GM21529 (cell line): Measurements from ENCODE around the gene ALG9.
"Not testable (repeated sequence)": the region's sequence is repeated elsewhere in the genome, so short reads cannot be mapped to it uniquely, and the experiment has no call there.

Experiments used
- ATAC-seq: cut with Tn5 transposase; IDR thresholded peaks from one replicate; pipeline ENCODE4 v1.9.1; 2021; ENCODE audit not compliant: unreplicated experiment

Gene ALG9

DNA sequence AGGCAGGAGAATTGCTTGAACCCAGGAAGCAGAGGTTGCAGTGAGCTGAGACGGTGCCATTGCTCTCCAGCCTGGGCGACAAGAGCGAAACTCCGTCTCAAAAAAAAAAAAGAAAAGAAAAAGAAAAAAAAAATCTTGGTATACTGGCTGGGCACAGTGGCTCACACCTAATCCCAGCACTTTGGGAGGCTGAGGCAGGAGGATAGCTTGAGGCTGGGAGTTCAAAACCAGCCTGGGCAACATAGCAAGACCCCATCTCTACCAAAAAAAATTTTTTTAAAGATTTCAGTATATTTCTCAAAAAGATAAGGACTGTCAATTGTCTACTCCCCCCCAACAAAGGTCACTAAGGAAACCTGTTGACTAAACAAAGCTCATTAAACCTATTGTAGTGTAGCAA lies 13.7 kb upstream of the ALG9 start:
- ATAC-seq: not testable (repeated sequence)

DNA sequence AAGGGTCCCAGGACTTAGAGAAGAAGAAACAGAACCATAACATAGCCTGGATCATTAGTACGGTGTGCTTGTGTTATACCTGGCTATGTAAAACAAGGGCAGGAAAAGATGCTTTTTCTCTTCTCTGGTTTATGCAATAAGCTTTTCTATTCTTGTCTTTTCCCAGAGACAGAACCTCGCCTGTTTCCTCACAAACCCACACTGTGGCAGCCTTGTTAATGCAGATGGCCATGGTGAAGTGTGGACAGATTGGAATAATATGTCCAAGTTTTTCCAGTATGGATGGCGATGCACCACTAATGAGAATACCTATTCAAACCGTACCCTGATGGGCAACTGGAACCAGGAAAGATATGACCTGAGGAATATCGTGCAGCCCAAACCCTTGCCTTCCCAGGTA lies 10.8 kb upstream of the ALG9 start:
- no peak for ATAC-seq

DNA sequence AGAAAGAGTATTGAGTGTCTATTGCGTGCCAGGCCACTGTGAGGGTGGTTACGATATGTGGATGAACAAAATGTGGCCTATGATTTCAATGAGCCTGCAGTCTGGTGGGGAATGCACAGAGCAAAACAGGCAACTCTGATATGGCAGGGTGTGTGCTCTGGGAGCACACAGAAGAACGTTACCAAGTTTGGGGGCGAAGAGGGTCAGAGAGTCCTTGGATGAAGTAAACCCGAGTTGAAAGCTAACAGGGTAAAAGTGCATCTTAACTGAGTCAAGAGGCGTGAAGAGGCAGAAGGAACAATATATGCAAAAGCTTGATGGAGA lies 8.2 kb upstream of the ALG9 start:
- ATAC-seq: peak; percentile 1

DNA sequence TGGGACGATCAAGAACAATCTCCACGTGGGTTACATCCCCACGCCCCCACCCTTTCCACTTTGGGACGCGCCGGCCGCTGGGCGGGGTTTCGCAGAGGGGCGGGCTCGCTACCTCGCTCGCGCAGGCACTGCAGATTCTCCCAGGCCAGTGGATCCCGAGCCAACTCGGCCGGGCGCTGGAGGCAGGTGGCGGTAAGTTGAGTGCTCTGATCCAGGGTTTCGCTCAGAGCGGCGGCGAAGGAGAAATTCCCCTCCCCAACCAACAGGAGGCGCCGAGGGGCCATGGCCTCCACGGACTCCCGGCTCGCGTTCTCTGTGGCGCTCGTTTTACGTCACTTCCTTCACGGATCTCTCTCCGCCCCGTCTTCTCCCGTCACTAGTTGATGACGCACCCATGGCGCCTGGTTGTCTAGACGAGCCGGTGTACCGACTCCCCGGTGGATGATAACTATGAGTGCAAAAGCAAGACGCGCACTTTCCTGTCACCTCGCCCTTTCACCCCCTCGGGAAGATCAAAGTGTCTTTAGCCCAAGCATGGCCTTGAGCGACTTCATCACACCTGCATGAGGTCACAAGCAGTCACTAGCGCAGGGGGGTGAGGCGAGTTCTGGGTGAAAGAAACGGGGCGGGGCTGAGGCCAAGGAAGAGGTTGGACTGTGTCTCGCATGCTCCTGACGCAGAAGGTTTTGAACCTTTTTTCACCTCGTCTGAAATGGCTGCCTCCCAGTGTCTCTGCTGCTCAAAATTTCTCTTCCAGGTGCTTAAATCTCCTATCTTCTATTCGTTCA lies 7.7 kb upstream of the ALG9 start, which contains the start of the genes CFAP68 and FDXACB1:
CFAP68 (plus strand) TSS at position 693 of the 788 bp plus-strand sequence; CDS start at position 713, 20 bp downstream.
FDXACB1 (minus strand) TSS at position 317 of the 788 bp plus-strand sequence; CDS start at position 284, 33 bp downstream.
- ATAC-seq: peak; percentile 90

DNA sequence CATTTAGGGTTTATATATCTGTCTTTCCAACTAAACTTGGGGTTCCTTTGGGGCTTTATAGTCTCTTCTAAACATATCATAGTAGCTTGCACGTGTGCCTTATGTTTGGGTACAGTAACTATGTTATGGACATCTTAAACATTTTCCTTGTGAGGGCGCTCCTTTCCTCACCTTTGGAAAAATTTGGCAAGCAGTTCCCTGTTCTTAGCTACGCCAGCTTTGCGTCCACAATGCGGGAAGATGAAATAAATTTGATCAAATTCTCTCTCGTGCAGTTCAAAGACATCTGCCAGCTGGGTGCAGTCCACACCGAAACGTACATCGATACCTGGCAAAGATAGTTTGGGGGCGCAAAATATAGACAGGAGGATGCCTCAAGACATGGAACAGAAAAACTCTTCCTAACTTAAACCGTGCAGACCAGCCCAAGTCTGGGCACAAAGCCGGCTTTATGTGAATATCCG lies 7.0 kb upstream of the ALG9 start:
- peak; percentile 12 for ATAC-seq

DNA sequence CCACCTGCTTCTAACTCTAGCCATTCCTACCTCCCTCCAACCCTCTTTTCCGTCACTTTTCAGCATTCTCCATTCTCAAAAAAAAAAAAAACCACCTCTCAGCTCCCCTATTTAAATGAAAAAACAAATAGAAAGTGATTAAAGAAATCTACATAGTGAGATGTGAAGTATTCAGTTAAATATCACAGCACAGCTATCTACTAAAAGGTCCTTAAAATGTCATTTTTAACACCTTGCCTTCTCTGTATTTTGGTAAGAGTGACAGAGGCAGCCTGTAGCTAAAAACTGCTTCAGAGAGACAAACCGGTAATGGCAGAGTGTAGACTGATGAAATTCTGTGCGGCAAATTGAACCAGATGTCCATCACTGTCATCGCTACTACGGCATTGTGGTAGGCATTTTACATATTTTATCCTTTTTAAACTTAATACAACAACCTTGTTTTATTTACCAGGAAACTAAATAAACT lies 346 bp upstream of the ALG9 start:
- no peak for ATAC-seq

DNA sequence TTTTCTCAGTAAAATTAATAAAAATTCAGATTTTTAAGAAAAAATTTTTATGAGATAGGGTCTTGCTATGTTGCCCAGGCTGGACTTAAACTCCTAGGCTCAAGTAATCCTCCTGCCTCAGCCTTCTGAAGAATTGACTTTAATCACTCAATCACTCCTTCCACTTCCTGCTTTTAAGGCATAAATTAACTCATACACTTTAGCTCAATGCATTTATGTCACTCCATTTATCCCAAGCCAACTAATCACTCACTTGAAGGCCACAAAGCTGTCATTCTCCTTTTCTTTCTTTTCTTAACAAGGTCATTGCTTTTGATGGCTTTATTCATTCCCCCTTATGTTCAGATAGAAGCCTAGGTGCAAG lies 877 bp downstream of the ALG9 start:
- peak; percentile 12 for ATAC-seq

DNA sequence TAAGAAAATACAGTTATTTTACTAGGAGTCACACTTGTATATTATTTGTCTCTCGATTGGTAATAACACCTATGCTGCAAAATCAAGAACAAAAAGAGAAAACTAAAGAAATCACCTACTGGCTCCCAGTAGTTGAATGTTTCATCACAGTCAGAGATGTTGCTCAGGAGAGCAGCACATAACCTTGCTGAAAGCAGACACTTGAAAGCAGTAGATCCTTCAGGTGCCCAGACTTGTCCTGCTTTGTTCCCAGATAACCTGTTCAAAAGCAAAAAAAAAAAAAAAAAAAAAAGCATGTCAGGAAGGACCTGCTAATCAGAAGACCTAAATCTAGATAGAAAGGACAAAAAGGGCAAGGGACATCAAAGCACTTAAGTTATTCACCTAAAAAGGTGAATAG lies 1.3 kb downstream of the ALG9 start:
- no peak for ATAC-seq

DNA sequence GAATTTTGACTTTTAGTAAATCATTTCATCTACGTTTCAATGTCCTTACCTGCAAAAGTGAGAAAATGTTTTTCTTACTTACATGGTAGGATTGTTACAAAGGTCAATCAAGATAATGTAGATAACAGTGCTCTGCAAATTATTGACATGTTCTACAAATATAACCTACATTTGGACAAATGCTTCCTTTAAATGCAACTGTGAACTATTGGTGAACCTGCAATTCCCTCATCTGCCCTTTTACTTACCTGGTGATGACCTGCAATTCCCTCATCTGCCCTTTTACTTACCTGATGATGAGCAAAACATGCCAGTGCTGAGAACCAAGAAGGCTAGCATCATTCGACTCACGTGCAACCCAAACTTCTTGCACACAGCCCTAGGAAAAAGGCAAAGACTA lies 11.1 kb downstream of the ALG9 start:
- no peak for ATAC-seq

DNA sequence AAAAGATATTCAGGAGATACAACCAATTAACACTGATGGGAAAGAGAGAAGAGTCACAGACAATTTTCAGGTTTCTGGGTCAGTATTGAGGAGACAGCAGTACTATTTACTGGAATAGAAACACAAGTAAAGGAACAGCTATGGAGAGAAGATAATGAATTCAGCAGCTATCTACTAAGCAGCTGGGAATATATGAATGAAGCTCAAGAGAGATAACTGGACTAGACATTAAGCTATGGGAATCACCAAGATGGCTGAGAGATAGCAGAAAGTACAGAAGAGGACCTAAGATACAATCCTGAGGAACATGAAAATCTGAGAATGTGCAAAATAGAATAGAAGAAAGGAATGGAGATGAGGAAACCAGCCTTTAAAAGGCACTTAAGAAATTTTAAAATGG lies 15.9 kb downstream of the ALG9 start:
- ATAC-seq: no peak

DNA sequence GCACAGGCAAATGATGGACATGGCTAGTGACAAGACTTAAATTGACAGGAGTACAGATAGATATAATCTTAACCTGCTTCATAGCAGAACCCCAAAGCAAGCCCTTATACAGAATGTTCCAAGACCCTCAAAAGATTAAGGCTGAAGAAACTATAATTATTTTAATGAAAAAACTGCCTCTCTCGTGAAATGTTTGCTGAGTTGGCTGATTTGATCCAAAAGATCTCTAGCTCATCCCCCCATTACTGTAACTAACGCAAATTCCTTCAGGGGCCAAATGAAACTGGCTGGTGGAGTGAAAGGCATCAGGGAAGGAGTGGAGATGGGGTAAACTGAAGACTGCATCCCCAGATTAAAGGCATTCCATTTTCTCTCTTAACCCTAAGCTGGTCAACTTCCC lies 19.3 kb downstream of the ALG9 start:
- ATAC-seq: no peak

DNA sequence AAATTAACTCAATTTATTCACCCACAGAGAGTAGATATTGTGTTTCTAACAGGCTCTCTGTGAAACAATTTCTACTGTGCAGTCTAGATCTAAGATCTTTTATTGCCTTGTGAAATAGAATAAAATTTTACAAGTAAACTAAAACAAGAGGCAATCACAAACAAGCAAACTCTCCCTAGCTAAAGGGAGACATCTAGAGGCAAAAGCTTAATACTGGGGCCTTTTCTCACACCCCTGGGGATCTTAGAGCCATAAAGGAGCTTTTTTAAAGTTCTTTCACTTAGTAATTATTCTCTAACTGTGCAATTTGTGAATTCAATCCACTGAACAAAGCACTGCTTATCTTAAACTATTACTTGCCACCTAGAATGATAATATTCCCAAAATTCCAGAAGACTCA lies 19.7 kb downstream of the ALG9 start:
- ATAC-seq: no peak

DNA sequence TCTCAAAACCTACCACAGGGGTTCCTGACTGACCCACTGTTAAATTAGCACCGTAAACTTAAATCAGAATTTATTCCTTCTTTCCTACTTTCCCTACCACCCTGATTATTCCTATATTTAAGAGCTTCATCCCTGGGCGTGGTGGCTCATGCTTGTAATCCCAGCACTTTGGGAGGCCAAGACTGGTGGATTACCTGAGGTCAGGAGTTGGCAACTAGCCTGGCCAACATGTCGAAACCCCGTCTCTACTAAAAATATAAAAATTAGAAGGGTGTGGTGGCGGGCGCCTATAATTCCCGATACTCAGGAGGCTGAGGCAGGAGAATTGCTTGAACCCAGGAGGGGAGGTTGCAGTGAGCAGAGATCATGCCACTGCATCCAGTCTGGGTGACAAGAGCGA lies 20.3 kb downstream of the ALG9 start:
- ATAC-seq: no peak

DNA sequence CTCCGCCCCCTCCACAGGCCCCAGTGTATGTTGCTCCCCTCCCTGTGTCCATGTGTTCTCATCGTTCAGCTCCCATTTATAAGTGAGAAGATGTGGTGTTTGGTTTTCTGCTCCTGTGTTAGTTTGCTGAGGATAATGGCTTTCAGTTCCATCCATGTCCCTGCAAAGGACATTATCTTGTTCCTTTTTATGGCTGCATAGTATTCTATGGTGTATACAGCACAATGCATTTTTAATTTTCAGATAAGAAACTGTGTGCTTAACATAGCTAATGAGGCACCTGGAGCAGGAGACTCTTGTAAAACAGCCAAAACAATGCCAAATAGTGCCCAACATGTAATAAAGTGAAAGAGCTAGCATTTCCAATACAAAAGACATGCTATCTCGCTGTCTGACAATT lies 21.8 kb downstream of the ALG9 start:
- ATAC-seq: no peak

DNA sequence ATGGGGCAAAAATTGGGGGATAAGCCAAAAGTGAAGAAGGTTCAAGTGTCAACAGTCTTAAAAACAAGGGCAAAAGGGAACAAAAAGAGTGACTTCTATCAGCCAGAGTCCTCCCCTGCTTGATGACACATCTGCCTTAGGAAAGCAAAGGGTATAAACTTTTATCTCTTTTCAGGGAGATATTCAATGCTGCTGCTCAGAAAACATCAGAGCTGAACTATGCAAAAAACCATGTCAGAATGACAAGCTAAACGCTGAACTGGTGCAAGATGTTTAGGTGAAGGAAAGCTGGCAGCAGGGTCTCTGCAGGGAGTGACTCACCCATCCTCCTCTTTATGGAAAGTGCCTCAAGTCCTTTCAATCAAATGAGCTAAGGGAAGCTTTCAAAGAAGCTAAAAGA lies 24.7 kb downstream of the ALG9 start:
- no peak for ATAC-seq

DNA sequence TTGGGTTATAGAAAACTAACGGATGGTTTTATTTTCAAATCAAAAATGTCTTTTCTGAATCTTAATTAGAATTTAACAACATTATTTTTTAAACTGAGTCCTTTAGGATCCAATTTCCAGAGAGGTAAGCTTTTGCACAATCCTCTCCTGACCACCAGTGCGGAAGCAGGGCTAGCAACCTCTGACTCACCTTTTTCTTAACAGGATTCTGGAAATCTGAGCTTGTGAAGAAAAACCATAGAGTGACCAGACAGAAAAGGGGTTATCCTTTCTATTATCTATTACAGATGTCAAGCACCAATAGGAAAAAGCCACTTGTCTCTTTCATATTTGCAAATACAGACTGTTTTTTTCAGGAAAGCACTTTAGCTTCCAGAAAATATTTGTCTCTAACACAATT lies 25.3 kb downstream of the ALG9 start:
- no peak for ATAC-seq

DNA sequence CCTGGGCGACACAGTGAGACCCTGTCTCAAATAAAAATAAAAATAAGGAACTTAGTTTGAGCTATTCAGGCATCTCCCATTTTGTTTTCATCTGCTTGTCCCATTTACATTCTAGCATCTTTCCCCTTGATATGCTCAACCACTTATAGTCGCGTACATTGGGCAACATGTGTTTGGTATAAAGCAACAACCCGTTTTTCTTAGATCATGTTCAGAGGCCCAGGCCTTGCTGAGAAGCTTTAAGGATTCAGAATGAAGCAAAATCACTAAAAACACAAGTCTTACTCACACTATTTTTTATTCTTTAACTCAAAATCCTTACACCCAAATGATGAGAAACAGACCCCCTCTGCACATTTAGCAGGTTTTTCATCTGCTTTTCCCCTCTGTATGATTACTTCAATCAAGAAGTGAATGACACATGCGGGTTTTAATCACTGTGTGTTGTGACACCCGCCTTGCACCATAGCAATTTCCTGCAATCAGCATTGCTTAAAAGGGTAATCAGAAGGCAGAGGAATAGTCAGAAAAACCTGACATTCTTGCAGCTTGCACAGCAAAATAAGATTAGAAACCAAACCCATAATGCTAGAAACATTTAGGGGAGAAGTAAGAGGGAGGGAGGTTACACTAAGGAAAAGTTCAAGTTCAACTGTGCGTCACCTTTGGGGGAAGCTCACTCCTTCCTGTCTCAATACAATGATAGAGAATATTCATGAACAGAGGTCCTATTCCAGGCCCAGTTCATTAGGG lies 25.9 kb downstream of the ALG9 start:
- no peak for ATAC-seq

DNA sequence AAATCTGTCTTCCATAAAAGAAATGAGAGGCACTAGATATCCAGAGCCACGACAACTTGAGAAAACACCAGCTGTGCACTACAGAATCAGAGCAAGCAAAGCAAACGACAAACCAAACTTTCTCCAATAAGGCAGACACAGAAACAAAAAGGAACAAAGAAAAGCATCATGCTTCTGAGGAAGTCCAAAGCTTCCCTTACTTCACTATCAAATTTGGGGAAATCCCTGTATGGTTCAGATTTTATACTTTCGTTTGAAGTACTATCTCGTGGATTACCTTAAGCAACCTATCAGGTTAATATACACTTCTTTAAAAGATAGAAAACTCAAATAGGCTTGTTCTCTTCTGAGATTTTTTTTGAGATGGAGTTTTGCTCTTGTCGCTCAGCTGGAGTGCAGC lies 27.7 kb downstream of the ALG9 start:
- ATAC-seq: no peak

DNA sequence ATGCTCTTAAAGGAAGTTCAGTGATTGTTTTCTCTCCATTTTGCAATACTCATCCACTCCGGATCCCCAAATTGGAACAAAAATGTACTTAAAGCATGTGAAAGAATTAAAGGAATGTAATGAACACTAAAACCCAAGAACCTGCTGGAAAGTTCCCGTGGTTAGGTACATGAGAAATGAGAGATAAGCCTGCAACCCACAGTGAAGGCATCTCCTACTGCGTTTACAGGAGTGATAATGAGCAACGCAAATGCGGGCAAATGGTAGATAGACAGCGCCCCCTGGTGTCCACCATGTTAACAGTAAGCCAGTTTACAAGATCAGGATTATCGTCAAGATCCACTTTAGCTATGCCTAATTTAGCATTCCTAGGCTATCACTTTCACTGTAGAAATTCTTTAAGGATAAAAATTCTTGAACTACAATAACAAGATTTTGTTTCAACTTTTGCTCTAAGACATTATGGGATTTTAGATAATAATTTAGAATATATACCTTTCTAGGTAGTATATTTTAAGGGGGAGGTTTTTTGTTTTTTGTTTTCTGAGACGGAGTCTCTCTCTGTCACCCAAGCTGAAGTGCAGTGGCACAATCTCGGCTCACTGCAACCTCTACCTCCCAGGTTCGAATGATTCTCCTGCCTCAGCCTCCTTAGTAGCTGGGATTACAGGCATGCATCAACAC lies 29.9 kb downstream of the ALG9 start:
- peak; percentile 69 for ATAC-seq

DNA sequence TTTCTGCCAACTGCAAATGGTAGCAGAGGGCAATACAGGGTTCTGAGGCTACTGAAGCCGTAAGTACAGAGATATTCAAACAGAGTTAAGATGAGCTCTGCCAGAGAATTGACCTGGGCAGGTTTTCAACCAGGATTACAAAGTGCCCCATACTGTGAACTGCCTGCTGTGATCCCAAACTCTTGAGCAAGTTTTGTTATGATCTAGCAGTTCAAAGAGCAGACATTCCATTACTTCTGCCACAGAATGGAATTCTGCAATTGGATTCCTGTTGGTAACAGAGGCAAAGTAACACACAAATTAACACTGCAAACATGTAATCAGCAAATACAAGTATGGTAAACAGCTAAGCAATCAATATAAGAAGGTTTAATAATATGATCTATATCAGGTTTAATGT lies 31.2 kb downstream of the ALG9 start:
- no peak for ATAC-seq

DNA sequence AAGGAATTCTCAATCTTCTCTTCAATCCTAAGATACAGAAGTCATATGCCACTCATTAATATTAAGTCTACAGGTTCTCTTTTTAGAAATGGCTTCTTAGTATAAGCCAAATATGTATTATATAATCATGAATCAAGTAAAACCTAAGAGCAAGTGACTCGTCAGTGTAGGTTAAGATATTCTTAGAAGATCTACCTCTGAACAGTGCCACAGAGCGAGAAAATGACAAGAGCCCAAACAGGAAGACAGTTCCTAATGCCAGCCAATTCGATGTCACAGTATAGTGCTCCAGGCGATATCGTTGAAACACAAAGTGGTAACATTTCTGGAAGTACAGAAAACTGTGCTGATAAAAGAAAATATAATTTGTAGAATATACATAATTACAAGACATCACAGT lies 33.3 kb downstream of the ALG9 start:
- ATAC-seq: no peak
